ENCODE data around the gene CNOT6.
"Not testable (repeated sequence)": the region's sequence is repeated elsewhere in the genome, so short reads cannot be mapped to it uniquely, and the experiment has no call there.

The CNOT6 gene

DNA sequence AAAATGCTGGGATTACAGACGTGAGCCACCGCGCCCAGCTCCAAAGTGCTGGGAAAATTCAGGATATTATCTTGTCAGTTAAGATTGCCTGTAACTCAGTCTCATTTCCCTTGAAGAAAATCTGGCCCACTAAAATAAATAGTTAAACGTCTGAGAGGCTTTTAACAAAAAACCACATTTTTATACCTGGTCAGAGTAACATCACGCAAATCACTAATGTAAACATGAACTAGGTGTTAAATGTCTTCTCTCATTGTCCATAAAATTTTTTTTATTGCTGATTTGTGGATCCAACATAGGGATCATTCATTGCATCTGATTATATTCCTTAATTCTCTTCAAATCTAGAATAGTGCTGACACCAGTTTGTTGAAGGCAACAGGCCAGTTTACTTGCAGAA lies 22.3 kb downstream of the CNOT6 start:
- no peak for DNase-seq (ENCODE audit: low spot score)

DNA sequence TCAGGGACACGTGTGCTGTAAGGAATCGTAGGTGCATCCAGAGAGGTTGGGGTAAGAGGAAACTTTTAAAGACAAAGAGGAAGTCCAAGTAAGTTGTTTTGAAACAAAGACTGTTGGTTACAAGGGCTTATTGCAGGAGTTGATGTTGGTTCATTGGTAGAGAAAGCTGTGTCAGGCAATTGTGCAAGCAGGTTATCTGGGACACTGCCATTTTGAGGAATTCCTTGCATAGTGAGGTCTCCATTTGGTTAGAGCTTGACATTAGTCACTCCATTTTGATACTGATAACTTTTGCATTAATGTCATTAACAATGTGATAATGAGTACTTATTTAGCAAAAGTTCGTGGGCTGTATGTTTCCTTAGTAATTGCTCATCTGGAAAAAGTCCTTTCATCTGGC lies 24.9 kb downstream of the CNOT6 start:
- no peak for DNase-seq (ENCODE audit: low spot score)

DNA sequence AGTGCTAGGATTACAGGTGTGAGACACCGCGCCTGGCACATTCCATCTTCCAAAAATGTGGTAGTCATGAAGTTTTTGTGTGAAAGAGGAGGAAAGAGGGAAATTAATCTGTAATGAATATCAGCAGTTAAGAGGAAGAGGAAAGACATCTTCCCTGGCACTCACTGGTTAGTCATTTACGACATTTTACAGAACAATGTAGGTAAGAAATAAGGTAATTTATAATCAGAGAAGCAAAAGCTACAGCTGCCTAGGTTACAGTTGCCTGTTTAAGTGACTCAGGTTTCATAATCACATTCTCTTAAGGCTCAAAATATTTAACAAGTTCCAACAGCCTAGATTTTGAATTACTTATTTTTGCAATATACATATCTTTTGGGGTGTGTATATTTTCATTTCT lies 26.9 kb downstream of the CNOT6 start:
- DNase-seq (ENCODE audit: low spot score), result no peak

DNA sequence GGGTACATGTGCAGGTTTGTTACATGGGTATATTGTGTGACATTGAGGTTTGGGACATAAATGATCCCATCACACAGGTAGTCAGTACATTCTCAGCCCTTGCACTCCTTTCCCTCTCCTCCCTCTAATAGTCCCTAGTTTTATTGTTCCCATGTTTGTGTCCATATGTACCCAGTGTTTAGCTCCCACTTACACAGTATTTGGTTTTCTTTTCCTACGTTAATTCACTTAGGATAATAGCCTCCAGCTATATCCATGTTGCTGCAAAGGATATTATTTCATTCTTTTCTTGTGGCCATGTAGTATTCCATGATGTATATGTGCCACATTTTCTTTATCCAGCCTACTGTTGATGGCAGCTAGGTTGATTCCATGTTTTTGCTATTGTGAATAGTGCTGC lies 27.4 kb downstream of the CNOT6 start:
- DNase-seq (ENCODE audit: low spot score), result no peak

DNA sequence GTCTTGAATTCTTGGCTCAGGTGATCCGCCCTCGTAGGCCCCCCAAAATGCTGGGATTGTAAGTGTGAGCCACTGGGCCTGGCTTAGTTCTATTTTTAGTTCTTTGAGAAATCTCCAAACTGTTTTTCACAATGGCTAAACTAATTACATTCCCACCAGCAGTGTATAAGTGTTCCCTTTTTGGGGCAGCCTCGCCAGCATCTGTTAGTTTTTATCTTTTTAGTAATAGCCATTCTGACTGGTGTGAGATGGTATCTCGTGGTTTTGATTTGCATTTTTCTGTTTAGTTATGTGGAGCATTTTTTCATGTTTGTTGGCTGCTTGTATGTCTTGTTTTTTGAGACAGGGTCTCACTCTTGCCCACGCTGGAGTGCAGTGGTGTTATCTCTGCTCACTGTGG lies 28.2 kb downstream of the CNOT6 start:
- no peak for DNase-seq (ENCODE audit: low spot score)

DNA sequence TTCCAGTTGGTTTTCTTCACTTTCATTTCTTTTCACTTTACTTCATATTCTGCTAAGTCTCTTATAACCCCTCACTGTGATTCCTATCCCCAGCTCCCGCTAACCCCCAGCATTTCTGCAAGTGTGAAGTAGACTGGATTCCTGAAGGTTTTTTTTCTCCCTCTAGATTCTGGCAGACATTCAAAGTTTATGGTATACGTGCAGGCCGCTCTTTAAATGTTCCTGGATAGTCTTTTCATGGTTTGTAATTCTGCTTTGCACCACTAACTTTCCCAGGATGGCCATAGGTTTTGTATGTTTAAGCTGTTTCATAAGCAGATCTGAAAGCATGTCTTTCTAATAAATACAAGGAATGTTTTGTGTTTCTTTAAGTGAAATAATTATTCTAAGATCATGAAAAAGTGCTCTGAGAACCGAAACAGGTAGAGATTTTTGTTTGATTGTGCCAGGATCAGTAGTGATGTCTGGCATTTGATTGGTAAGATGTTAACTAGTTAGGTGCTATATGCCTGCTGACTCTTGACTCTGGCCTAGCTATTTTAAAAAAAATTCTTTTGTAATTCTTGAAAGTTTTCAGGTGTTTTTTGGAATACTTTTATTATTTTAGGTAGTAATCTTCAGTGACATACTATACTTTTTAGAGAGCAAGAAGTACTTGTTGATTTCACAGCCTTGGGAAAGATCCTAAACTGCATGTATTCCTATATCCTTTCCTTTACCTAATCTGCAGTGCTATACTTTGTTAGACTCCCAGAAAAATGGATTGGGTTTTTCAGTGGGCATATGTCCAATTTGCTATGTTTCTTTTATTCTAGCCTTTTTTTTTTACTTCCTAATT lies 29.7 kb downstream of the CNOT6 start:
- no peak for DNase-seq (ENCODE audit: low spot score)

DNA sequence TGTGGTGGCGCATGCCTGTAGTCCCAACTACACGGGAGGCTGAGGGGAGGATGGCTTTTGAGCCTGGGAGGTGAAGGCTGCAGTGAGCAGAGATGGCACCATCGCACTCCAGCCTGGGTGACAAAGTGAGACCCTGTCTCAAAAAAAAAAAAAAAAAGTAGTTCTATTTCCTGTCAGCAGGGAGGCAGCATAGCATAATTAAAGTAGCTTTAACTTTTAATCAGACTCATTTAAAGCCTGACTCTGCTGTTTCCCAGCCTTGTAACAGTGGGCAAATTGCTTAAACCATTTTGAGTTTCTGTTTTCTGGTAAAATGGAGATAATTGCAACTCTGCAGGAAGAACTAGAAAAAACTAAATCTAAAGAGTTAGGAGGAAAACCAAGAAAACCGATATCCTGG lies 31.2 kb downstream of the CNOT6 start:
- no peak for DNase-seq (ENCODE audit: low spot score)

DNA sequence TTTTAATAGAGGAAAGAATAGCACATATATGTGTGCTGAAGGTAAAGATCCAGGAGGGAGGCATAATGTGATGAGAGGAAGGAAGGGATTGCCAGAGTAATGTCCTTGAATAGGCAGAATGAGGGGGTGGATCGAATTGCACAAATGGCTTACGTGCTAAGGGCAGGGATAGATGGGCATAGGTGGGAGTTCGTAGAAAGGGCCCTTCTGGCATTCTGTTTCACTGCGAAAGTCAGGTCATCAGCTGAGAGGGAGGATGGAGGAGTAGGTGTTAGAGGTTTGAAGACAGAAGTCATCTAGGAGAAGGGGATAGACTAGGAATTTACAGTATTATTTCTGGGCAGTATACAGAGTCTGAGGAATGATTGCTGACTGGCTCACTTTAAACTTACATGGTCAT lies 32.1 kb downstream of the CNOT6 start:
- DNase-seq (ENCODE audit: low spot score), result peak; percentile 16

DNA sequence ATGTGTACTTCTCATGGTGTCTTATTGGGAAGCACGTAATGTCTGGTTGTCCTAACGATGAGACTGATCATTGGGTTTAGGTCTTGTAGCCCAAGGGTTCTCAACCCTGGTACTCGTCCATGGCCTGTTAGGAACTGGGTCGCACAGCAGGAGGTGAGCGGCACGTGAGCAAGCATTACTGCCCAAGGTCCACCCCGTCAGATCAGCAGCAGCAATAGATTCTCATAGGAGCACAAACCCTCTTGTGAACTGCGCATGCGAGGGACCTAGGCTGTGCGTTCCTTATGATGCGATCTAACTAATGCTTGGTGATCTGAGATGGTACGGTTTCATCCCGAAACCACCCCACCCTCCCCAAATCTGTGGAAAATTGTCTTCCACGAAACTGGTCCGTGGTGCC lies 33.5 kb downstream of the CNOT6 start:
- no peak for DNase-seq (ENCODE audit: low spot score)

DNA sequence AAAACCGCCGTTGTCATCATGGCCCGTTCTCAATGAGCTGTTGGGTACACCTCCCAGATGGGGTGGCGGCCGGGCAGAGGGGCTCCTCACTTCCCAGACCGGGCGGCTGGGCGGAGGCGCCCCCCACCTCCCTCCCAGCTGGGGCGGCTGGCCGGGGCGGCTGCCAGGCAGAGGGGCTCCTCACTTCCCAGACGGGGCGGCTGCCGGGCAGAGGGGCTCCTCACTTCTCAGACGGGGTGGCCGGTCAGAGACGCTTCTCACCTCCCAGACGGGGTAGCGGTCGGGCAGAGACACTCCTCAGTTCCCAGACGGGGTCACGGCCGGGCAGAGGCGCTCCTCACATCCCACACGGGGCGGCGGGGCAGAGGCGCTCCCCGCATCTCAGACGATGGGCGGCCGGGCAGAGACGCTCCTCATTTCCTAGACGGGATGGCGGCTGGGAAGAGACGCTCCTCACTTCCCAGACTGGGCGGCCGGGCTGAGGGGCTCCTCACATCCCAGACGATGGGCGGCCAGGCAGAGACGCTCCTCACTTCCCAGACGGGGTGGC lies 36.9 kb downstream of the CNOT6 start:
- not testable (repeated sequence) for DNase-seq (ENCODE audit: low spot score)

DNA sequence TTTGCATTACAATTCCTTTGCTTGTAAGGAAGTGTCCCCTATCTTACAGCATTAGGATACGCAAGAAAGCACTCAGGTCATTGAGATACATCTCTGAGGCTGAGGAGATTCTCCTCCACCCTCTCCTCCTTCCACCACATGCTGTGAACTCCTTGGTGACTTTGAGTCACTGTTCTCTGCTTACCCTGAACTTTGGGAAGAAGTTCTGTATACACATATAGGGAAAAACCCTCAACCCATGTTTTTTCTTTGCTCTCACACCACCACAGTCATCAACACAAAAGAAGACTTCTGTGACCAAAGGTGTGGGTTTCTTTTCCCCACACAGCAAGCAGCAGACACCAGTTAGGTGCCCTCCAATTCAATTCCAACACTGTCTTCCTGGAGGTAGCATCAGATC lies 38.1 kb downstream of the CNOT6 start:
- no peak for DNase-seq (ENCODE audit: low spot score)

DNA sequence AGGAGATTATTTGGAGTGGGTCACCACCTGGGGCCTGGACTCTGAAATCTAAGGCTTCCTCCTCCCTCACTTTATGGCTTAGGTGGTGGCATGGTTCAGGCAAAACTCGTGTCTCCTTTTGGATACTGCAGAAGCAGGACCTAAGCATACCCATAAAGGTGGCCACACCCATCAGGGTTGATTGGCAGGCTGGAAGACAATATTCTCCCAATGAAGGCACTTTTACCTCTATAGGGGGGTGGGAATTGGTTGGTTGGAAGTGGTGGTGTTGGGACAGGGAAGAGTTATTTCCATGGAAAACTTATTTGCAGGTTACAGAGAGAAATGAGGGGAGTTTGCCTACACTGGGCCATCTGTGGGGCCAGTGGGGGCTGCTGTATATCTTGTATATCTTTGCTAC lies 39.7 kb downstream of the CNOT6 start:
- DNase-seq (ENCODE audit: low spot score), result no peak

DNA sequence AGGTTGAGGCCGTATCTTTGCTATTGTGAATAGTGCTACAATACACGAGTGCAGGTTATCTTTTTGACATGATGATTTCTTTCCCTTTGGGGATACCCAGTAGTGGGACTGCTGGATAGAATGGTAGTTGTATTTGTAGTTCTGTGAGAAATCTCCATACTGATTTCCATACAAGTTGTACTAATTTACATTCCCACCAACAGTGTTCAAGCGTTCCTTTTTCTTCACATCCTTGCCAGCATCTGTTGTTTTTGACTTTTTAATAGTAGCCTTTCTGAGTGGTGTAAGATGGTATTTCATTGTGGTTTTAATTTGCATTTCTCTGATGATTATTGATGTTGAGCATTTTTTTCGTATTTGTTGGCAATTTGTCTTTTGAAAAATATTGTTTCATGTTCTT lies 41.4 kb downstream of the CNOT6 start:
- DNase-seq (ENCODE audit: low spot score), result no peak

DNA sequence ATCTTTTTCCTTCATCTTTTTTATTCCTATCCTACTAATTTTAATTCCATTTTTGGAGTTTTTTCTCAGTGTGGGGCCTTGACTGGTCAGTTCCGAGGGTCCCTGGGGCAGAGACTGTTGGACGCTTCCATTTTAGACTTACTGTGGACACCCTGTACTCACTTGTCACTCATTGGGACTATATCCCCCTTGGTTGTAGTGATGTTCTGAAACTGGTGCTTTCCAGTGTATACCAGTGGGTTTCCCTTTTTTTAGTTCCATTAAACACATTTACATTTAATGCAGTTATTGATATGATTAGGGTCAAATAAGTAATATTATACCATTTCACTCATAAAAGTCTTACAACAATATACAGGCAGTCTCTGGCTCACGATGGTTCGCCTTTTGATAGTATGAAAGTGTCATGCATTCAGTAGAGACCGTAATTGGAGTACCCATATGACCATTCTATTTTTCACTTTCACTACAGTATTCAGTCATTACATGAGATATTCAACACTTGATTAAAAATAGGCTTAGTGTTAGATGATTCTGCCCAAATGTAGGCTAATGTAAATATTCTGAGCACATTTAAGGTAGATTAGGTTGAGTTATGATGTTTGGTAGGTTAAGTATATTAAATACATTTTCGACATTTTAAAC lies 46.0 kb downstream of the CNOT6 start:
- DNase-seq (ENCODE audit: low spot score), result no peak

DNA sequence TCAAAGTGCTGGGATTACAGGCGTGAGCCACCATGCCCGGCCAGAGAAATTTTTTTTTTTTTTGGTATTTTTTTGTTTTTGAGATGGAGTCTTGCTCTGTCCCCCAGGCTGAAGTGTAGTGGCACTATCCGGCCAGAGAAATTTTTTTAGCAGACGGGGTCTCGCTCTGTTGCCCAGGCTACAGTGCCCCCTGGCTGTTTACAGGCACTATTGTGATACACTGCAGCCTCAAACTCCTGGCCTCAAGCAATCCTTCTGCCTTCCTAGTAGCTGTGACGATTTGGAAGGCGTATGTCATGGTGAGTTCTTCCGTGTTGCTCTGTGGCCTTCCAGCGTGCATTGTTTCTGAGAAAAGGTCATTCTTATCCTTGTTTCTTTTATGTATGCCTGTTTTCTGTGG lies 47.5 kb downstream of the CNOT6 start:
- DNase-seq (ENCODE audit: low spot score), result no peak

DNA sequence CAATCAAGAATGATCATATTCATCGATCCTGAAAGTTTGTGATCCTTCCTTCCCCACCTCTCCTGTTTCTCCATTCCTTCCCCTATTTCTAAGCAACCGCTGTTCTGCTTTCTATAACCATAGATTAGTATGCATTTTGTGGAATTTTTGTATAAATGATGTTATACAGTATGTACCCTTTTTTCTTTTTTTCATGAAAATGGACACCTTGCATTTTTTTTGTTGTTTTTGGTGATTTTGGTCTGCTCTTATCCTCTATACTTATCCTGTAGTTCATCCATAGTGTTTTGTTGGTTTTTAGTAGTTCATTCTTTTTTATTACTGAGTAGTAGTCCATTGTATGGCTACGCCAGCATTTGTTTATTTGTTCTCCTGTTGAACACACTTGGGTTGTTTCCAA lies 51.1 kb downstream of the CNOT6 start:
- DNase-seq (ENCODE audit: low spot score), result no peak

DNA sequence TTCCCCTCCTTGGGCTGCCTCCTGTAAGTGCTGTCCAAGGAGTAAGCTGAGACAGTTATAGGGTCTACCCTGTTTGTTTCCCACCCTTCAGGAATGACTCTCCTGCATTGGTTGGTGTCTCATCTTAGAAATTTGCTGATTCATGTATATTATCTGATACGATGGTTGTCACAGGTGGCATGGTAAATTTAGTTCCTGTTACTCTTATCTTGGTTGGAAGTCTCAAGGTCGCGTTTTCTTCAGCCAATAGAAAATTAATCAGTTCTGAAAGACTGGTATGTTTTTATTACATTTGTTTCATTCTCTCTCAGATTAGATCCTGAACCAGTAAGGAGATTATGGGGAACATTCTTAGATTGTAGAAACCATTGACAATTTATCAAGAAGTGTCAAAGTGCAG lies 54.4 kb downstream of the CNOT6 start:
- DNase-seq (ENCODE audit: low spot score), result no peak

DNA sequence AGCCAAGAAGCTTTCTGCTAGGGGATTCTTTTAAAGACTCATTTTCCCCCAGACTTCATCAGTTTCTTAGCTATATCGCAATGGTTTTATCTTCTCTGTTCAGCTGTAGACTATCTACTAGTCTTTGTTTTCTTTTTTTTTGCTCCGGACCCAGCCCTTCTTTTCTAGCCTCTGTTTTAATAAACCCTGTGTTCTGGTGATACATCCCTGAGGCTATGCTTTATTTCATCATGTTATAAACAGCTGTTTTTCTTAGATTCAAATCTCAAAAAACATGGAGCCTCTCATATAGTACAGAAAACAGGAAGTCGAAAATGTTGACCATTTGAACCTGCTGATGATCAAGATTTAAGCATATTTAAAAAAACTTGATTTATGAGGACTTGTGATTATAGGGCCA lies 59.4 kb downstream of the CNOT6 start:
- DNase-seq (ENCODE audit: low spot score), result no peak

DNA sequence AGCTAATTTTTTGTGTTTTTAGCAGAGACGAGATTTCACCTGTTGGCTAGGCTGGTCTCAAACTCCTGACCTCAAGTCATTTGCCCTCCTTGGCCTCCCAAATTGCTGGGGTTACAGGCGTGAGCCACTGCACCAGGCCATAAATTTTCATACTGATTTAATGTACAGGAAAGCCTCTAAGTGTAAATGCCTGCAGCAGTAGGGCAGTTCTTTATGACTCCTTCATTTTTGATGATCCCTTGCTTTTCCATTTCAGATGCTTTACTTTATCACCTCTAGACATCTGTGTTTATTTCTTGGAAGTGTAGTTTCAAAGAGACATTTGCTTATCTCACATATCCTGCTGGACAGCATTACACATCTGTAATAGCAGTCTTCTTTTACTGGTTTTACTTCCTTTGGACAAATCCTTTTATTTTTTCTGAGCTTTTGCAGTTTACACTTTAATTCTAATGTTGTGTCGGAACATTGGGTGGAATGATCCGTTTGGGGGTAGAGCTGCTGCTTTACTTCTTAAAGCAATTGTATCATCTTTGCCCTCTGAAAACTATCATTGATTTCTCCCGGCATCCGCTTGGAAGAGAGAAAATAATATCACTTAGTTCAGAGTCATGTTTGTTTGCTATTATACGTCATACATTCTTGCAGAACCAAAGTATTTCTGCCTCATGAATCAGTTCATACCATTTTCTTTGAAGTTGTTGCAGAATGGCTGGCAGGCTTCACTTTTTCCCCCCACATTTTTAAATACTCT lies 61.2 kb downstream of the CNOT6 start:
- no peak for DNase-seq (ENCODE audit: low spot score)

DNA sequence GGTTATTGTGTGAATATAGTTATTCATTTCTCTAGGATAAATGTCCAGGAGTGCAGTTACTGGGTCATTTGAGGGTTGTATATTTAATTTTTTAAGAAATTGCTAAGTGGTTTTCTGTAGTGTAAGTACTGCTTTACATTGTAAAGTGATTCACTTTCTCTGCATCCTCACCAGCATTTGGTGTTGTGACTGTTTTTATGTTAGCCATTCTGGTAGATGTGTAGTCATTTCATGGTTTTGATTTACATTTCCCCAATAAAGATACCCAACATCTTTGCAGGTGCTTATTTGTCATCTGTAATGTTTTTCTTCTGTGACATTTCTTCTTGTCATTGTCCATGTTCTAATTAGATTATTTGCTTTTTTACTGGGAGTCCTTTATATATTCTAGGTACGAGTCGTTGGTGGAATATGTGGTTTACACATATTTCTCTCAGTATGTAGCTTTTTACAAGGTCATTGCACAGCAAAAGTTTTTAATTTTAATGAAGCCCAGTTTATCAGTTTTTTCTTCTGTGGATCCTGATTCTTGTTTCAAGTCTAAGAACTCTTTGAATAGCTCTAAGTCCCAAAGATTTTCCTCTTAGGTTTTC lies 63.1 kb downstream of the CNOT6 start:
- no peak for DNase-seq (ENCODE audit: low spot score)

DNA sequence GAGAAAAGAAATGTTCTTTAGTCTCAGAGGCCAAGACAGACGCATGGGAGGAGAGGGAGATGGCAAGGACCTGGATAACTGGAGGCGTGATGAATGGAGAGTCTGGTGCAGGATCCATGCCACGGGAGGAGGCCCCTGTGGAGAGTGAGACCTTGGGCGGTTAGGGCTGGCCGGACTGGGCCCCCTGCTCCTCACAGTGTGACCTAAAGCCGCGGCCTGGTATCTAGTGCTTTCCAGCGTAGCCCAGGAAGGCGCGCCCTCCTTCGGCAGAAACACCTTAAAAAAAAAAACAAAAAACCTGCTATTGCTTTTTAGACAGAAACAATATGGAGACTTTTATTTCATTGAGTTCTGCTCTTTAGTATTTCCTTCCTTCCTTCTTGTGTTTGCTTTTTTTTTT lies 64.1 kb downstream of the CNOT6 start:
- peak; percentile 11 for DNase-seq (ENCODE audit: low spot score)

DNA sequence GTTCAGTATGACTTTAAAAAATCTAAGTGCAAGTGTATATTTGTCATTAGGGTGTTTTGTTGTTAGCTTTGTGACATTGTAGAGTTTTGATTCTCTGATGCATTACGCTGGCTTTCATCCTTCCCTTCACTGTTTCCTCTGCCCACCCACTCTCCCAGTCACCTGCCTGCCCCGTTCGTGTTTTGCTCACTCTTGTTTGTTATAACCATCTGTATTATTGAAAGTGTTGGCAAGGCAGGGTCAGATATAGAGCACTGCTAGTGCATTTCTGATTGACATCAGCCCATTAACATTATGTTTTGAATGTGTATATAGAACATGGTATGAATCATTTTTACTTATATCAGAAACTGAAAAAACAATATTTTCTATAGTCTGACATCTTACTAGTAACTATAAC lies 69.8 kb downstream of the CNOT6 start:
- DNase-seq (ENCODE audit: low spot score), result no peak

DNA sequence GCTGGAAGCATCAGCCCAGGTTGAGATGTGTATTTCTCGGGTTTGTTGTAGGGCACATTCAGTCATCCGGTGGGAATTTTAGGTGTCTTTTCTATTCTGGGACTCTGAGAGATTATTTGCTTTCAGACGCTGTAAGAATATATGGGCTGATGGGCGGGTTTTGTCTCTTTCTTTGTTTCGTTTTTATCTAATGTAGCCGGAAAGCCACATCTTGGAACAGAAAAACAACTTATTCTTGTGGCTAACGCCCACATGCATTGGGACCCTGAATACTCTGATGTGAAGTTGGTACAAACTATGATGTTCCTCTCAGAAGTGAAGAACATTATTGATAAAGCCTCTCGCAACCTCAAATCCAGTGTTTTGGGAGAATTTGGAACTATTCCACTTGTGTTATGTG lies 74.7 kb downstream of the CNOT6 start:
- DNase-seq (ENCODE audit: low spot score), result no peak
